CD4-positive, alpha-beta T cell treated with Interleukin-15 for 1 hour (primary cell): ENCODE data around the gene SCAMP1.
"Not testable (repeated sequence)": the region's sequence is repeated elsewhere in the genome, so short reads cannot be mapped to it uniquely, and the experiment has no call there.

Experiments
- DNase-seq: peaks from one replicate; pipeline ENCODE4 v3.0.0-alpha.2; 2020

The SCAMP1 gene

GRCh38 chr5:78361631-78361993 lies 1.2 kb downstream of the SCAMP1 start:
- DNase-seq = no peak

DNA sequence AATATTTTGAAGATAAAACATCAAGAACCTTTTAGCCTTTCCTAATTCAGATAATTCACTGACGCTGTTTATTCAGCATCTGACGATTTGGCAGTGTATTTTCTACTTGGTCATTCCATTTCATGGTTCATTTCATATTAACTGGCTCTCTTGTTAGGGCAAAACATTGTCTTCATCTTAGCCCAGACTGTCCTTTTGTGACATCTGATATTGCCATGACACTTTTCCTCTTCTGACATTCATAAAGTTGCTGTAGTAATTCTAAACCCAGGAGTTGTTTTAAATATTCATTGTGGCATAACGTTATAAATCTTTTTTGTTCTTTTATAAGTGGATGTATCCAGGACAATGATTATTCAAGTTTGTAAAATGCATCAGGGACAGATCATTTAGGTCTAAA lies 1.8 kb downstream of the SCAMP1 start:
- no peak for DNase-seq

DNA sequence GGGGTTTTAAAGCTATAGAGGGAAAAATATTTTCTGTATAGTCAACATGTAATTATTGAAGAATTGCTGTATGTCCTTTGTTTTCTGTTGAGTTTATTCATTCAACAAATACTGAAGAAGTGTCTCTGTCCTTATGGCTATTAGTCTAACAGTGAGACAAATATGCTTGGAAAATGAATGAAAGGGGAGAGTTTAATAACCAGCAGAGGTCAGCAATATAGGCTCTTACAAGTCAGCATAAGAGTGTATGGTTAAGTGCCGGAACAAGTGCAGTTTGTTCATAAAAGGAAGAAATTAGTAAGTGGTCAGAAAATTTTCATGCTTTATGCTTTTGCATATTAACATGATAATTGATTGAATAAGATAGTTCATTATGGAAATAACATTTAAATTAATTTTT lies 3.6 kb downstream of the SCAMP1 start:
- no peak for DNase-seq

- DNase-seq = no peak
Measured at GRCh38 chr5:78367318-78367991, 7.0 kb downstream of the SCAMP1 start.

DNA sequence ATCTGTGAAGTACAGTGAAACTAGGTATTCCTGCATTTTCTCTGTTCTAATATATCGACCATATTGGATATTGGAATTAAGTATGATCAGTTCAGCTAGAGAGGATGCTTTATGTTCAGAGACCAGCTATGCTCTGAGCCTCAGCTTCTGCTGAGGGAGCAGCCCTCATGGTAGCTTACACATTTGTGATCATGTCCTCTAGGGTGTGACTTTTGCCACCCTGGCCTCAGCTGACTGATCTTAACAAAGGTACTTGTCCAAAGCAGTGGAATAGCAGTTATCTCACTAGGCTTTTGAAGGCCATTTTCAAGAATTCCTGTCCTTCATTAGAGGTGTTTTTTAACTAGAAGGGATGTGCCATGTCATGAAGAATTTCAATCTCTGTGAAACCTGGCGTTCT lies 9.3 kb downstream of the SCAMP1 start:
- no peak for DNase-seq

DNA sequence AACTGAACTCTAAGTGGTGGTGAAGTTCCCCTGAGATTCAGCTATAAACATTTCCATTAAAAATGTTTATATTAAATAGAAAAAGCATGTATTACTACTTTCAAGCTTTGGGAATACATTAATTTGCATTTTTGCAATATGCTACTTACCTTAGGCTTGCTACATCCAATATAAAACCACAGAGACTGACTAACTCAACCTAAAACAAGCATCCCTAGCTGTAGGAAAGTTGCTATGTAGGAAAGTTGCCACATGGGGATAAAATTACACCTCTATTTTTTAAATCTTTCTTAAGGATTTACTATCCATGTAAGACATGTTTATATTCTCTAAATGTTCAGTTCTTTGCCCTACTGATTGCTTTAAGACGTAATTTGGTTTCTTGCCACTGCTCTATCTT lies 12.8 kb downstream of the SCAMP1 start:
- no peak for DNase-seq

DNA sequence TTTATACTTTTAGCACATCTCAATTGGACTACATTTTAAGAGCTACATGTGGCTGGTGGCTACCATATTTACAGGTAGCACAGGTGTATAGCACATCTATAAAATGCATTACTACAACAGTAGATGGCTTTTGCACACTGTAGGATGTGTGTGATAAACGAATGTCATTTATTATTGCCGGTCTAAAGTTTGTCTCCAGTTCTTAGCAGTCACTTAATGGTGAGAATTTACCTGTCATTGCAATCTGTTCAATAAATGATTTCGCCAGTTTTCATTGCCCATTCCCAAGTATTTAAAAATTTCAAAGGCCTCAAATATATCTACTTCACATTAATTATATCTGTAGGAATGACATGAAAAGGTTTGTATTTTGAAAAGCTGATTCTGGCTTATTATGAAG lies 15.9 kb downstream of the SCAMP1 start:
- no peak for DNase-seq

DNA sequence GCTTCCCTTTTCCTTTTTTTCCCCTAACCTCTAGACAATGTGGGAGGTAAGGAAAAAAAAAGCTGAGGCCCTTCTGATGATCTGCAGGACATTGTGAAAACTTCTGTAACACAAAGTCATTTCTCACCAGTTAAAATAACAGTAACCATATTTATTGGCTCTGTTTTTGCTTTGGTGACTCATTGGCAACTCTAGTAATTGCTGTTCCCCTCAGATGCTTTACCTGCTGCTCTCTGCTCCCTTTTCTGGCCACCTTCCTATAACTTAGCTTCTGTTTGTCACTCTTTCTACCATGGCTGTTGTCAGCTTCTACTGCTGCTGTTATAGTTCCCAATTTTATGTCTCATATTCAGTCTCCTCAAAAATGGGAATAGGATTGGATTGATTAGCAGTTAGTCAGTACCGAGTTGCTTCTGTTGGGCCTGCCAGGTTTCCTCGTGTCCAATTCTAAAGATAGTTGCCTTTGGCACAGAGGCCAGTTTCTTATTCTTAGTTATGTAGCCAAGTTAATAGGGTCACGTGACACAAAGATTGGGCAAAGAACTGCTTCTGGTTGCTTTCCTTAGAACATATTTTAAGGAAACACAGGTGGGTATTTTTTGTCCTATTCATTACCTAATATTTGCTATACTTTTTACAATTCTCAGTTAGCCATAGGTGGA lies 16.8 kb downstream of the SCAMP1 start:
- DNase-seq = no peak

- DNase-seq = no peak
Measured at GRCh38 chr5:78377718-78378105, 17.3 kb downstream of the SCAMP1 start.

DNA sequence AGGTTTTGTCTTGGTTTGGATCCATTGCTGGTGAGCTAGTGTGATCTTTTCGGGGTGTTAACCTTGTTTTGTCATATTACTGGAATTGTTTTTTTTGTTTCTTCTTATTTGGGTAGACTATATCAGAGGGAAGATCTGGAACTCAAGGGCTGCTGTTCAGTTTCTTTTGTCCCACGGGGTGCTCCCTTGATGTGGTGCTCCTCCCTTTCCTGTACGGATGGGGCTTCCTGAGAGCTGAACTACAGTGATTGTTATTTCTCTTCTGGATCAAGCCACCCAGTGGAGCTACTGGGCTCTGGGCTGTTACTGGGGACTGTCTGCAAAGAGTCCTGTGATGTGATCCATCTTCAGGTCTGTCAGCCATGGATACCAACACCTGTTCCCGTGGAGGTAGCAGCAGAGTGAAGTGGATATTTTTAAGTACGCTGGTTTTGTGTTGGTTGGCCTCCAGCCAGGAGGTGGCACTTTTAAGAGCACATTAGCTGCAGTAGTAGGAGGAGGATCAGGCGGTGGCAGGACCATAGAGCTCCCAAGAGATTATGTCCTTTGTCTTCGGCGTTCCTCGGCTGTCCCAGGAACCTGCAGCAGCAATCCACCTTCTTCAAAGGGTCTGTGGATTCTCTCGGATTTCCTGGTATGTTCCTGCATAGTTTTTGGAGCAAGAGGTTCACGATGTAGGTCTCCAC lies 27.2 kb downstream of the SCAMP1 start:
- DNase-seq = no peak

- not testable (repeated sequence) for DNase-seq
Measured at GRCh38 chr5:78391357-78391756, 30.9 kb downstream of the SCAMP1 start.

DNA sequence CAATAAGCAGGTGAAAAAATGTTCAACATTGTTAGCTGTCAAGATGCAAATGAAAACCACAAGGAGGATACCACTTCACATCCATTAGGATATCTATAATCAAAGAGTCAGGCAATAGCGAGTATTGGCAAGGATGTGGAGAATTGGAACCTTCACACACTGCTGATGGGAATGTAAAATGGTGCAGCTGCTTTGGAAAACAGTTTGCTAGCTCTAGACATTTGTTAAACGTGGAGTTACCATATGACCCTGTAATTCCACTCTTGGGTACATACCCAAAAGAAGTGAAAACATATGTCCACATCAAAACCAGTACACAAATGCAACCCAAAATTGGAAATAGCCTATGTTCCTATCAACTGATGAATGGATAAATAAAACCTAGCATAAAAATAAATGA lies 37.4 kb downstream of the SCAMP1 start:
- DNase-seq = no peak

DNA sequence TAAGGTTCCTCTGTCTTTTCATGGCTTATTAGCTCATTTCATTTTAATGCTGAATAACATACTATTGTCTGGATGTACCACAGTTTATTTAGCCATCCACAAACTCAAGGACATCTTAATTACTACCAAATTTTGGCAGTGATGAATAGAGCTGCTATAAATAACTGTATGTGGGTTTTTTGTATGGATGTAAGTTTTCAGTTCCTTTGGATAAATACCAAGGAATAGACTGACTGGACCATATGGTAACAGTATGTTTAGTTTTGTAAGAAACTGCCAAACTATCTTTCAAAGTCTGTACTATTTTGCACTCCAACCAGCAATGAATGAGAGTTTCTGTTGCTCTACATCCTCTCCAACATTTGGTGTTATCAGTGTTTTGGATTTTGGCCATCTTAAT lies 38.7 kb downstream of the SCAMP1 start:
- no peak for DNase-seq

- no peak for DNase-seq
Measured at GRCh38 chr5:78404682-78405293, 44.4 kb downstream of the SCAMP1 start.

GRCh38 chr5:78405829-78406750 lies 45.7 kb downstream of the SCAMP1 start:
- DNase-seq = no peak

GRCh38 chr5:78407458-78407857 lies 47.0 kb downstream of the SCAMP1 start:
- no peak for DNase-seq

DNA sequence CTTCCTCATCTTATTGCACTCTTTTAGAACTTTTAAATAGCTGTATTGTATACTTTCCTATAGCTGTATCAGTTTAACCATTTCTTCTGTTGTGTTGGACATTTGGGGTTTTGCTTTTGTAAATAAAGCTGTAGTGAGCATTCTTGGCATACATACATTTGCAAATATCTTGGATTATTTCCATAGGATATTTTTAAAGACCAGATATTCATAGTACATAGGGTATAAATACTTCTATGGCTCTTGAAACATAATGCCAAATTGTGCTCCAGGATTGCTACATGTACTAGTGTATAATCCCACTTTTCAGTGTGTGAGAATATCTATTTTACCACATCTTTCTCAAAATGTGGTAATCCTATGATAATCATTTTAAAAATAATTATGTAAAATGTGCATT lies 51.2 kb downstream of the SCAMP1 start:
- DNase-seq = no peak

DNA sequence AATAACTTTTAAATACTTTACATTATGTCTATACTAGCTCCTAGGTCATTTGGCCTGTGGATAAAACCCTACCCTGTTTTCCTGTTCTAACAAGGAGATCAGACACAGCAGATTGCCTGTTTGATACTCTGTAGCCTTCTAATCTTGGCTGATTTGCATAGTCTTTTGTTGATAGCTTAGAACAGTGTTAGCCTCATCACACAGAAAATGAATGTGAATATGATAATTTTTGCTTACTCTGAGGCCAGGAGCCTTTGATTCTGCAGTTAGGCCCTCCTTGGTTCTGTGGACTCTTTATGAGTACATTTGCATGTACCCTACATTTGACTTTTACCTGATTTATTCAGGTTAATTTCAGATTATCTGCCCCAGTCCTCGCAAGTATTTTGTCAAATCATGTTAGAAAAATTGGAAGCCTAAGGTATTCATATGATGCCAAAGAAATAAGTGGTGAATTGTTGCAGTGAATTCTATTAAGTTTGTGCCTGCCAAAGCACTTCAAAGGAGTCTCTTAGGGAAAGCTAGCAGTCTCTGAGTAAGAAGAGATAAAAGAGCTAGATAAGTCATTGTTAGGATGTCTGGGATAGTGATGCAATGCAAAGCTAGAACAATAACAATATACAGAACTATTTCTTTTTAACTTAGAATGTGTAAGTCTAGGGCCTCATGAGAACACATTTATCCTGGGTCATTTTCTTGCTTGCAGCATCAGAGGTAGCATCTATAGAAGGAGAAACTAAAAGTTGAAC lies 56.4 kb downstream of the SCAMP1 start:
- no peak for DNase-seq

GRCh38 chr5:78419396-78419795 lies 59.0 kb downstream of the SCAMP1 start:
- DNase-seq = no peak

DNA sequence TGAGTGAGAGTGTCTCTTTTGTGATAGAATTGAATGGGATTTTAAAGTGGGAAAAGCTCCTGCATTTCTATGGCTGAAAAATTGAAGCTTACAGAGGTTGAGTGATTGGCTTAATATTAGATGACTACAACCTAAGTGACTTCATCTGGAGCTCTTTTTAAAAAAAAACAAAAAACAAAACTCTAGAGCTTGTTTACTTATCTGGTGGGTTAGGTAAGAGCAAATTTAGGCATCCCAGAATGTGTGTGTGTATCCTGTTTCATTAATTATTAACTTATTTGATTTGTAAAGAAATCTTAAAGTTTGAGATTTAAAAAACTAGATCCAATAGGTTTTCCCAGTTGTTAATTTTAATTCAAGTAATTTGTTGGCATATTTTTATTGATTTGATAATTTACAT lies 60.1 kb downstream of the SCAMP1 start:
- DNase-seq = no peak

- no peak for DNase-seq
Measured at GRCh38 chr5:78424665-78425064, 64.2 kb downstream of the SCAMP1 start.

GRCh38 chr5:78429332-78429980 lies 69.0 kb downstream of the SCAMP1 start:
- no peak for DNase-seq
